Activated T-cell treated with anti-CD3 and anti-CD28 coated beads, Interleukin-2, amount 50 U/mL, for 24 hours (primary cell): ENCODE results near the gene TMEM270.
"Not testable (repeated sequence)": the region's sequence is repeated elsewhere in the genome, so short reads cannot be mapped to it uniquely, and the experiment has no call there.

Source experiments
- DNase-seq: peaks from one replicate; pipeline ENCODE4 v3.0.0-alpha.2; 2020
- H3K27ac Mint-ChIP-seq: 2 replicates; pipeline ENCODE4 v1.8.0; 2020; ENCODE audit warnings: mild to moderate bottlenecking, mixed read lengths
- H3K27me3 Mint-ChIP-seq: 2 replicates; pipeline ENCODE4 v1.8.0; 2020; ENCODE audit warnings: mixed read lengths
- H3K36me3 Mint-ChIP-seq: 2 replicates; pipeline ENCODE4 v1.8.0; 2020; ENCODE audit warnings: low read depth, mixed read lengths
- H3K4me1 Mint-ChIP-seq: 2 replicates; pipeline ENCODE4 v1.8.0; 2020; ENCODE audit warnings: low read depth, mixed read lengths
- H3K4me3 Mint-ChIP-seq: 2 replicates; pipeline ENCODE4 v1.8.0; 2020; ENCODE audit warnings: mild to moderate bottlenecking, moderate library complexity, mixed read lengths
- H3K9me3 Mint-ChIP-seq: 2 replicates; pipeline ENCODE4 v1.8.0; 2020; ENCODE audit warnings: mixed read lengths

The TMEM270 gene

GRCh38 chr7:73828972-73829371, 32.0 kb upstream of the TMEM270 start:
- Mint-ChIP-seq H3K4me1 (peaks cover 27% of the 10 kb centered on the region), H3K27ac (no peak overlapping the region), H3K4me3 (no peak overlapping the region), H3K27me3 (peaks cover 35% of the 10 kb centered on the region), H3K36me3 (no peaks in the 10 kb centered on the region), H3K9me3 (no peaks in the 10 kb centered on the region)
- DNase-seq, result no peak

DNA sequence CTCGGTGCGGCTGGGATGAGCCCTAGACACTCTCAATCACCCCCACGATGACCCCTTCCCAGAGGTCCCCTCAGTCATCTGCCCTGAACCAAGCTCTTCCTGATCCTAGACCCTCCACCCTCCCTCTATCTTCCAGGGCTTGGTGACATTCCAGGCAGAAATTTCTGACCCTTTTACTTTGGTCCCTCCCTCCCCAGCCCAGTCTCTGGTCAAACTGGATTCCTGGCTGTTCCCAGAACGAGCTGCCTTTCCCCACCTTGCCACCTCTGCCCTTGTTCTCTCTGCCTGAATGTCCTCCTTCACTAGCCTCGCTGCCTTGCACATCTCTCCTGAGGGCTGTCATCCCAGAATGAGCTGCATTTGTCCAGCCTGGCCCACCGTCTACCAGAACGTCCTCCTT, 31.5 kb upstream of the TMEM270 start:
- Mint-ChIP-seq H3K4me3 (no peak overlapping the region), H3K27ac (no peak overlapping the region), H3K4me1 (peaks cover 26% of the 10 kb centered on the region), H3K27me3 (peaks cover 35% of the 10 kb centered on the region), H3K36me3 (no peaks in the 10 kb centered on the region), H3K9me3 (no peaks in the 10 kb centered on the region)
- DNase-seq, result no peak

DNA sequence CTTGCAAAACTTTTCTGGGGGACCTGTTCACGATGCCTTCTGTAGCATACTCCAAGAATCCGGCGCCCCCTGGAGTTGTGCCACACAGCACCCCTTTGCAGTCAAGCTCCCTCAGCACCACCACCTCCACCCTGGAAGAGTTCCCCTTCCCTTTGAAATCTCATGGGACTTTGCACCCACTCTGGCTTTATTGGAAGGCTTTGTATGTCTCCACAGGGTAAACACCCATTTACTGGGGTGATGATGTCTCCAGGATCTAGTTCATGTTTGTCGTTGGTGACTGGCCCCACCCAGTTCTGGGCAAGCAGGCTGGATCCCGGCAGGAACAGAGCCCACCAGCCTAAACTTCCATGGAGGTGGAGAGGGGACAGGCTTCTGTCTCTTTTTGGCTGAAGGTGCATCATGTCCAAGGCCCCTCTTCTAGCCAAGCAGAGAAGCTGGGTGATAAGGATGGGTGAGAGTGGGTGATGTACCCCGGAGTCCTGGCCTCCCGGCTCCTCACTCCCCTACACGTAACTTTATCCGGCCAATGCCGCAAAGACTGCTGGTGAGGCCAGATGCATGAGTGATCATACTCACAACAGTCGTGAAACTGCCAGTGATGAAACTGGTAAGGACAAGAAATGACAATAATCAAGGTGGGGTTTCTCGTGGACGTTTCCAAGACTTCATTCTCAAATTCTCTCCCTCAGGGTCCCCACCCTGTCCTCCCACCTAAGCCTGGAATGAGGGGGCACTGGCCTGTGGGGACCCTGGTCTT, 30.9 kb upstream of the TMEM270 start:
- Mint-ChIP-seq H3K36me3 (no peaks in the 10 kb centered on the region), H3K4me3 (no peak overlapping the region), H3K27ac (no peak overlapping the region), H3K9me3 (no peaks in the 10 kb centered on the region), H3K4me1 (peaks cover 26% of the 10 kb centered on the region), H3K27me3 (peaks cover 35% of the 10 kb centered on the region)
- no peak for DNase-seq

GRCh38 chr7:73830681-73831583, 30.0 kb upstream of the TMEM270 start, which contains the start of gene CLDN4:
Gene CLDN4 (plus strand): TSS chr7:73830996. CDS start chr7:73831202, 206 bp downstream.
- Mint-ChIP-seq H3K4me1 (peaks cover 26% of the 10 kb centered on the region), H3K9me3 (no peaks in the 10 kb centered on the region), H3K36me3 (no peaks in the 10 kb centered on the region), H3K27me3 (peaks cover 32% of the 10 kb centered on the region), H3K27ac (no peak within 1 kb of the TSS), H3K4me3 (no peak within 1 kb of the TSS)
- no peak for DNase-seq

- H3K4me1 Mint-ChIP-seq, result peaks cover 25% of the 10 kb centered on the region
- no peaks in the 10 kb centered on the region for H3K36me3 Mint-ChIP-seq
- peaks cover 29% of the 10 kb centered on the region for H3K27me3 Mint-ChIP-seq
- H3K9me3 Mint-ChIP-seq, result no peaks in the 10 kb centered on the region
- DNase-seq, result no peak
- no peak overlapping the region for H3K27ac Mint-ChIP-seq
- H3K4me3 Mint-ChIP-seq, result no peak overlapping the region
These were observed 29.4 kb upstream of the TMEM270 start for GRCh38 chr7:73831584-73831833.

- H3K4me1 Mint-ChIP-seq, result peaks cover 20% of the 10 kb centered on the region
- peaks cover 24% of the 10 kb centered on the region for H3K27me3 Mint-ChIP-seq
- no peak for DNase-seq
- no peaks in the 10 kb centered on the region for H3K9me3 Mint-ChIP-seq
- H3K4me3 Mint-ChIP-seq, result no peak overlapping the region
- H3K27ac Mint-ChIP-seq, result no peak overlapping the region
- H3K36me3 Mint-ChIP-seq, result no peaks in the 10 kb centered on the region
These were observed 28.9 kb upstream of the TMEM270 start for GRCh38 chr7:73831834-73832651.

DNA sequence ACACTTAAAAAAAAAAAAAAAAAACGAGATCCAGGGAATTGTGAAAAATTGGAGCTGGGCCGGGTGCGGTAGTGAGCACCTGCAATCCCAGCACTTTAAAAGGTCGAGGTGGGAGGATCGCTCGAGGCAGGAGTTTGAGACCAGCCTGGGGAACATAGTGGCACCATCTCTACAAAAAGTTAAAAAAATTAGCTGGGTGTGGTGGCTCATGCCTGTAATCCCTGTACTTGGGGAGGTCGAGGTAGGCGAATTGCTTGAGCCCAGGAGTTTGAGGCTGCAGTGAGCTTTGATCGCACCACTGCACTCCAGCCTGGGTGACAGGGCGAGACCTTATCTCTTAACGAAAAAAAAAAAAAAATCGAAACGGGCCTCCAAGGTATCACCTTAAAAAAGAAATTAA, 28.2 kb upstream of the TMEM270 start:
- Mint-ChIP-seq H3K36me3 (no peaks in the 10 kb centered on the region), H3K4me3 (no peak overlapping the region), H3K27ac (no peak overlapping the region), H3K9me3 (no peaks in the 10 kb centered on the region), H3K4me1 (peaks cover 12% of the 10 kb centered on the region), H3K27me3 (peaks cover 16% of the 10 kb centered on the region)
- DNase-seq, result no peak

DNA sequence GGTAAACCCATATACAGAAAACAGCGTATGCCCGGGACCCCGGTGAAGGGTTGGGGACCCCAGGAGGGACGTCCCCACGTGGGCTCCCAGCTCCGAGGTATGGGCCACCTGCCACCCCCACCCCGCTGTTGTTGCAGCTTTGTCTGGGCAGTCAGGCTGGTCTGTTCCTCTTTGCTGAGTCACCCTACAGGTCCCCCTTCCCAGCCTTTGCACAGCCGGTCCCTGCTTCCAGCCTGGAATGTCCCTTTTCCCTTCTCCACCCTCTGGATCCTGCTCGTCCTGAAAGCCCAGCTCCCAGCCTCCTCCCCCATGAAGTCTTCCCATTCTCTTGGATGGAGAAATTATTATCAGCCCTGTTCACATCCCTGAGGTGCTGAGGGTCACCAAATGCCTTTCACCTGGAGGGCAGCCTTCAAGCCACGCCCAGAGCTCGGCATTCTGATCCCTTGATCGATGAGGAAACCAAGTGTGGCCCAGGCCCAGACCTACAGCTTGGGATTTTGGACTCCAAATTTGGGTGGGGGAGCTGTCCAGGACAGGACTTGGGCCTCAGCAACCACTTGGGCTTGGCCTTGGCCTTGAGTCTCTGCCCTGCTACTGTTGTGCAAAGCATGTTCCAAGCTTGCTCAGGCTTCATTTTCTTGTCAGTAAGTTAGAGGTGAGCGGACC, 27.6 kb upstream of the TMEM270 start:
- Mint-ChIP-seq H3K27ac (no peak overlapping the region), H3K9me3 (no peaks in the 10 kb centered on the region), H3K36me3 (no peaks in the 10 kb centered on the region), H3K4me3 (no peak overlapping the region), H3K27me3 (peaks cover 12% of the 10 kb centered on the region), H3K4me1 (peaks cover 7% of the 10 kb centered on the region)
- no peak for DNase-seq

DNA sequence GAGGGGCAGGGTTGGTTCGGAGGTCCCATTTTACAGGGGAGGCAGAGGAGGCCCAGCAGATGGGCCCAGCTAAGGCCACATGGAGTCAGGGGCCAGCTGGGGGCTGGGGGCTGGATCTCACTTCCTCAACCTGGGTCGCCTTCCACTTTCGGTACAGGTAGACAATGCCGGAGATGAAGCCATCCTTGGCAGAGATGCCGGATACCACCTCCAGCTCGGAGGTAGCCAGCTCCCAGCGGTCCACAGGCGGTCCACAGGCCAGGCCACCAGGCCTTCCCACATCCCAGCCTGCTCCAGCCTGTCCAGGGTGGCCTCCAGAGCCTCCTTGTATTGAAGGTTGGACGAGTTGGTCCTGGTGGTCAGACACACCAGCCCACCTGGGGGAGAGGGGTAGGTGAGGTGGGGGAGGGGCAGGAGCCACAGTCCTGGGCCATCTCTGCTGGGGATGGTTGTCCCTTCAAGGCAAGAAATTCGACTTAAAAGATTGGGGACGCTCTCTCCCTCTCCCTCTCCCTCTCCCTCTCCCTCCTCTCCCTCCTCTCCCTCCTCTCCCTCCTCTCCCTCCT, 26.2 kb upstream of the TMEM270 start:
- Mint-ChIP-seq H3K27me3 (peaks cover 2% of the 10 kb centered on the region), H3K4me3 (no peak overlapping the region), H3K4me1 (no peaks in the 10 kb centered on the region), H3K9me3 (no peaks in the 10 kb centered on the region), H3K36me3 (no peaks in the 10 kb centered on the region), H3K27ac (no peak overlapping the region)
- no peak for DNase-seq

DNA sequence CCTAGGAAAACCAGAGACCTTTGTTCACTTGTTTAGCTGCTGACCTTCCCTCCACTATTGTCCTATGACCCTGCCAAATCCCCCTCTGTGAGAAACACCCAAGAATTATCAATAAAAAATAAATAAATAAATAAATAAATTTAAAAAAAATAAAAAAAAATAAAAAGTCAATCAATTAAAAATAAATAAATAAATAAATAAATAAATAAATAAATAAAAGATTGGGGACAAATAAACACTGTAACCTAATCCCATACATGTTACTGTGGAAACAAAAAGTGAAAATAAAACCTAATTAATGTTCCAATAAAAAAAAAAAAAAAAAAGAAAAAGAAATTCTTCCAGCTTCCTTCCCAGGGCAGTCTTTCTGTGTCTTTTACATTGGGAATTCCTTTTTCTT, 23.8 kb upstream of the TMEM270 start:
- not testable (repeated sequence) for H3K27me3 Mint-ChIP-seq, H3K9me3 Mint-ChIP-seq, H3K27ac Mint-ChIP-seq, H3K4me1 Mint-ChIP-seq, H3K4me3 Mint-ChIP-seq, DNase-seq, H3K36me3 Mint-ChIP-seq

GRCh38 chr7:73838642-73839041, 22.3 kb upstream of the TMEM270 start:
- H3K36me3 Mint-ChIP-seq, result no peaks in the 10 kb centered on the region
- peaks cover 8% of the 10 kb centered on the region for H3K4me1 Mint-ChIP-seq

GRCh38 chr7:73839290-73839689, 21.7 kb upstream of the TMEM270 start:
- Mint-ChIP-seq H3K4me3 (no peak overlapping the region), H3K9me3 (no peaks in the 10 kb centered on the region), H3K4me1 (peaks cover 12% of the 10 kb centered on the region), H3K27me3 (no peaks in the 10 kb centered on the region), H3K36me3 (no peaks in the 10 kb centered on the region), H3K27ac (no peak overlapping the region)
- no peak for DNase-seq

More at GRCh38 chr7:73838642-73839041, 22.3 kb upstream of the TMEM270 start:
- no peak for DNase-seq
- H3K9me3 Mint-ChIP-seq, result no peaks in the 10 kb centered on the region
- H3K4me3 Mint-ChIP-seq, result no peak overlapping the region
- no peaks in the 10 kb centered on the region for H3K27me3 Mint-ChIP-seq
- no peak overlapping the region for H3K27ac Mint-ChIP-seq

DNA sequence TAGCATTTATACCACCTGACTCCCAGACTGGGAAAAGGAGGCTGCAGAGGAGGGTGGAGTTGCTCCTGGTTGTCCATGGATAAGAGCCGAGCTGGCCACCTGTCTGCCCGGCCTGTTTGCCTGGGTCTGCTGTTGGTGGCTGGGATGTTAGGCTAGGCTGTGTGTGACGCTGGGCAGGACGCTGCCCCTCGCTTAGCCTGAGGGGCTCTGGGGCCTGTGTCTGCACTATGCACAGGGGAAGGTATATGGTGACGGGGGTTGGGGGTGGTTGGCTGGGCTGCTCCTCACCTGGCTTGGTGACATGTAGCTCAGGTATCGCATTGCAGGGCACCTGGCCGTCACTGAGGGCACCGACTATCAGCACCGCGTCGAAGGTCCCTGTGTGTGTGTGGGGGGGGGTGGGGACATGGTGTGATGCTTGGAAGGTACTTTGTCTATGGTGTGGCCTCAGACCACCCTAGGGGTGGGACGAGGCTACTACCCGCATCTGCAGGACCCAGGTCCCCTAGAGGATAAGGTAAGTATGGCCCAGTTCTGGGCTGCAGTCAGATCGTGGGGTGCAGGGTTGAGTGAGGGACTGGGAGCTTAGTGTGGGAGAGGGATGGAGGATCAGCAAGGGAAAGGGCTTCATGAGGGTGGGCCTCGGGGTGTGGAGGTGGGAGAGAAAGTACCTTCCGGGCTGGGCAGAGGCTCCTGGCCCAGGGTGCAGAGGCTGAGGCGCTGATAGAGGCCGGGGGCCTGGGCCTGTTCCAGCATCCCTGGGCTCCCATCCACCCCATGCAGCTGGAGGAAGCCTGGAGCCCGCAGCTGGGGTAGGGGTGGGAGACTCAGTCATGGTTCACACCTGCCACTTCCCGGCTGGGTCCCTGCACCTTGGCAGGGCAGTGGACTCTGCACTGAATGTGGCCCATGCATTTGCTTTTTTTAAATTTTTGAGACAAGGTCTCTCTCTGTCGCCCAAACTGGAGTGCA, 20.9 kb upstream of the TMEM270 start:
- Mint-ChIP-seq H3K4me3 (no peak overlapping the region), H3K9me3 (no peaks in the 10 kb centered on the region), H3K4me1 (peaks cover 14% of the 10 kb centered on the region), H3K36me3 (no peaks in the 10 kb centered on the region), H3K27ac (no peak overlapping the region), H3K27me3 (no peaks in the 10 kb centered on the region)
- DNase-seq, result no peak
